A673 (cell line): Measurements from ENCODE around the gene PATJ. TPM values are rescaled to one million over a fixed set of nuclear protein-coding genes. Genes with fewer than 3 reads are reported as not detected.

Source experiments
- BruUV-seq: library from RNA; stranded (reverse); fragments of 400-500 nt; replicated peaks from 2 replicates; lab custom pipeline; 2021; lab: Mats Ljungman, UMichigan
- CTCF ChIA-PET: fragments of 300-600 bp; sonication (Branson Sonifier 250); formaldehyde crosslinking; loops from one replicate; lab custom pipeline; 2022; ENCODE audit warnings: antibody characterized with exemption; lab: Charles Lee
- POLR2A ChIA-PET: fragments of 300-600 bp; sonication (Branson Sonifier 250); formaldehyde crosslinking; loops from one replicate; lab custom pipeline; 2022; ENCODE audit warnings: antibody characterized with exemption; ENCODE audit not compliant: low non-redundant PET; lab: Charles Lee
- DNase-seq: peaks from one replicate; pipeline ENCODE4 v3.0.0-alpha.2; 2015; ENCODE audit warnings: low spot score
- H3K27ac ChIP-seq: fragments of 200-600 bp; sonication (generic); 2 replicates; pipeline ENCODE4 v1.5.1; 2016; ENCODE audit warnings: mixed run types, low read depth, mild to moderate bottlenecking, mixed read lengths, antibody characterized with exemption, low read length; ENCODE audit not compliant: poor library complexity, severe bottlenecking
- H3K27me3 ChIP-seq: fragments of 200-600 bp; sonication (generic); replicated peaks from 2 replicates; pipeline ENCODE4 v1.6.1; 2017; ENCODE audit warnings: mixed run types, low read depth, mild to moderate bottlenecking, mixed read lengths, antibody characterized with exemption, low read length; ENCODE audit not compliant: insufficient read depth, poor library complexity
- H3K36me3 ChIP-seq: fragments of 200-600 bp; sonication (generic); 2 replicates; pipeline ENCODE4 v1.6.1; 2016; ENCODE audit warnings: mixed run types, mild to moderate bottlenecking, mixed read lengths, antibody characterized with exemption, low read length; ENCODE audit not compliant: insufficient read depth, poor library complexity, severe bottlenecking
- H3K4me1 ChIP-seq: fragments of 200-600 bp; sonication (generic); 2 replicates; pipeline ENCODE4 v1.6.1; 2017; ENCODE audit warnings: mixed run types, mild to moderate bottlenecking, mixed read lengths, antibody characterized with exemption, low read length; ENCODE audit not compliant: insufficient read depth, poor library complexity, severe bottlenecking
- H3K4me3 ChIP-seq: fragments of 200-600 bp; sonication (generic); 2 replicates; pipeline ENCODE4 v1.5.1; 2016; ENCODE audit warnings: low read depth, mixed run types, mild to moderate bottlenecking, mixed read lengths, low read length; ENCODE audit not compliant: poor library complexity, severe bottlenecking
- H3K9me3 ChIP-seq: fragments of 200-600 bp; sonication (generic); 2 replicates; pipeline ENCODE4 v1.6.1; 2016; ENCODE audit warnings: mixed run types, low read depth, mild to moderate bottlenecking, mixed read lengths, antibody characterized with exemption, low read length; ENCODE audit not compliant: poor library complexity, severe bottlenecking
- CTCF ChIP-seq: fragments of 300-800, 200-600 bp; sonication (generic); conservative IDR thresholded peaks from 2 replicates; pipeline ENCODE4 v1.5.1; 2017; ENCODE audit warnings: low read depth, mild to moderate bottlenecking, antibody characterized with exemption, low read length, moderate library complexity, mixed read lengths
- EZH2 ChIP-seq: fragments of 200-600 bp; sonication (generic); IDR thresholded peaks from 2 replicates; pipeline ENCODE4 v1.6.1; 2017; ENCODE audit warnings: borderline replicate concordance, low read depth, mild to moderate bottlenecking, mixed read lengths, antibody characterized with exemption, low read length; ENCODE audit not compliant: poor library complexity, severe bottlenecking
- intact Hi-C: fragments of 100-400 bp; cut with micrococcal nuclease; formaldehyde crosslinking; loops from one replicate; pipeline ENCODE4 v1.10.0; 2022; ENCODE audit not compliant: unreplicated experiment
- total RNA-seq: library from RNA; stranded (reverse); gene quantifications from 2 replicates; pipeline ENCODE4 v1.2.3, GENCODE V29; 2021

The PATJ gene
- total RNA-seq, 1 experiment from 2014 or later = 6.6 TPM

- no peaks in the 10 kb centered on the region for H3K9me3 ChIP-seq
- no peak overlapping the region for H3K27ac ChIP-seq
- ChIA-PET POLR2A (no interaction called here), CTCF (no interaction called here)
- H3K27me3 ChIP-seq = no peaks in the 10 kb centered on the region
- no peak for DNase-seq
- TF ChIP-seq CTCF (no peak), EZH2 (no peak)
- no peaks in the 10 kb centered on the region for H3K36me3 ChIP-seq
- H3K4me1 ChIP-seq = no peaks in the 10 kb centered on the region
- intact Hi-C loops = no loop called here
- BruUV-seq = no TSS peak
- H3K4me3 ChIP-seq = no peak overlapping the region
These were observed 347.3 kb downstream of the PATJ start for GRCh38 chr1:62089570-62089969.

GRCh38 chr1:62090016-62090415 lies 347.7 kb downstream of the PATJ start:
- DNase-seq = no peak
- H3K9me3 ChIP-seq = no peaks in the 10 kb centered on the region
- no peaks in the 10 kb centered on the region for H3K4me1 ChIP-seq
- TF ChIP-seq EZH2 (no peak), CTCF (no peak)
- H3K36me3 ChIP-seq = no peaks in the 10 kb centered on the region
- POLR2A ChIA-PET = no interaction called here
- no TSS peak for BruUV-seq
- no peak overlapping the region for H3K4me3 ChIP-seq
- intact Hi-C loops = no loop called here
- CTCF ChIA-PET = no interaction called here
- H3K27ac ChIP-seq = no peak overlapping the region
- H3K27me3 ChIP-seq = no peaks in the 10 kb centered on the region

- ChIA-PET CTCF (no interaction called here), POLR2A (no interaction called here)
- H3K36me3 ChIP-seq = no peaks in the 10 kb centered on the region
- intact Hi-C loops = no loop called here
- TF ChIP-seq CTCF (no peak), EZH2 (no peak)
- H3K27ac ChIP-seq = no peak overlapping the region
- H3K27me3 ChIP-seq = no peaks in the 10 kb centered on the region
- BruUV-seq = no TSS peak
- DNase-seq = no peak
- H3K4me1 ChIP-seq = no peaks in the 10 kb centered on the region
- H3K9me3 ChIP-seq = no peaks in the 10 kb centered on the region
- H3K4me3 ChIP-seq = no peak overlapping the region
These were observed 349.8 kb downstream of the PATJ start for GRCh38 chr1:62092110-62092509.
